Ectodermal cell (in vitro differentiated cells): ENCODE results near the gene KRTAP10-10.
"Not testable (repeated sequence)": the region's sequence is repeated elsewhere in the genome, so short reads cannot be mapped to it uniquely, and the experiment has no call there.

Experiments used
- H3K27ac ChIP-seq: 2 replicates; pipeline ENCODE4 v1.7.0; 2013; ENCODE audit warnings: mild to moderate bottlenecking, low read depth, low read length; ENCODE audit not compliant: insufficient read depth, poor library complexity, severe bottlenecking
- H3K27me3 ChIP-seq: 2 replicates; pipeline ENCODE4 v1.7.0; 2013; ENCODE audit warnings: mild to moderate bottlenecking, low read length; ENCODE audit not compliant: insufficient read depth, control insufficient read depth, poor library complexity, severe bottlenecking
- H3K36me3 ChIP-seq: one replicate; pipeline ENCODE4 v1.7.0; 2013; ENCODE audit warnings: low read length; ENCODE audit not compliant: control insufficient read depth, insufficient read depth
- H3K4me1 ChIP-seq: one replicate; pipeline ENCODE4 v1.7.0; 2013; ENCODE audit warnings: low read length; ENCODE audit not compliant: control insufficient read depth, insufficient read depth
- H3K4me3 ChIP-seq: 2 replicates; pipeline ENCODE4 v1.7.0; 2013; ENCODE audit warnings: low read depth, low read length, control low read depth; ENCODE audit not compliant: insufficient read depth
- H3K9me3 ChIP-seq: 2 replicates; pipeline ENCODE4 v1.7.0; 2013; ENCODE audit warnings: mild to moderate bottlenecking, low read length, moderate library complexity; ENCODE audit not compliant: control insufficient read depth
- WGBS, 2 experiments: methylation state at CpG; one replicate each; pipeline ENCODE4 v1.1.7; 2013; ENCODE audit warnings: missing lambda C conversion rate in 2 of 2; 5-methylcytosine and 5-hydroxymethylcytosine counted together

The KRTAP10-10 gene

GRCh38 chr21:44638506-44639330 is 1.6 kb downstream of the KRTAP10-10 start:
- WGBS, 2 experiments: 91 to 95% methylated on average over 19 to 20 of the region's 21 CpGs
- H3K27me3 ChIP-seq: not testable (repeated sequence)

GRCh38 chr21:44639331-44639655 is 2.1 kb downstream of the KRTAP10-10 start:
- 96% methylated on average over 12 of the region's 12 CpGs for WGBS, 2 experiments
- Histone ChIP-seq H3K27ac (no peak overlapping the region), H3K4me1 (peaks cover 12% of the 10 kb centered on the region), H3K36me3 (no peaks in the 10 kb centered on the region), H3K9me3 (peaks cover 2% of the 10 kb centered on the region), H3K27me3 (no peaks in the 10 kb centered on the region), H3K4me3 (no peak overlapping the region)

More at GRCh38 chr21:44638506-44639330, 1.6 kb downstream of the KRTAP10-10 start:
- H3K4me1 ChIP-seq: peaks cover 12% of the 10 kb centered on the region
- not testable (repeated sequence) for H3K27ac ChIP-seq, H3K36me3 ChIP-seq, H3K4me3 ChIP-seq, H3K9me3 ChIP-seq

- Histone ChIP-seq H3K4me3 (no peak overlapping the region), H3K4me1 (peaks cover 12% of the 10 kb centered on the region), H3K27me3 (no peaks in the 10 kb centered on the region), H3K27ac (no peak overlapping the region), H3K36me3 (no peaks in the 10 kb centered on the region), H3K9me3 (peaks cover 2% of the 10 kb centered on the region)
- WGBS, 2 experiments: 93 to 94% methylated on average over 5 of the region's 5 CpGs
Observed at GRCh38 chr21:44640761-44641160, 3.6 kb downstream of the KRTAP10-10 start.

GRCh38 chr21:44643741-44644310 is 6.7 kb downstream of the KRTAP10-10 start:
- Histone ChIP-seq H3K27me3 (no peaks in the 10 kb centered on the region), H3K4me1 (peaks cover 11% of the 10 kb centered on the region), H3K27ac (no peak overlapping the region), H3K4me3 (no peak overlapping the region), H3K36me3 (no peaks in the 10 kb centered on the region), H3K9me3 (peaks cover 2% of the 10 kb centered on the region)
- WGBS, 2 experiments: 81 to 86% methylated on average over 14 of the region's 14 CpGs

- H3K27me3 ChIP-seq: no peaks in the 10 kb centered on the region
- H3K4me1 ChIP-seq: peaks cover 11% of the 10 kb centered on the region
- H3K4me3 ChIP-seq: no peak overlapping the region
- peaks cover 2% of the 10 kb centered on the region for H3K9me3 ChIP-seq
- 80 to 88% methylated on average over 2 of the region's 2 CpGs for WGBS, 2 experiments
- no peaks in the 10 kb centered on the region for H3K36me3 ChIP-seq
- no peak overlapping the region for H3K27ac ChIP-seq
Observed at GRCh38 chr21:44644878-44645277, 7.7 kb downstream of the KRTAP10-10 start.

- H3K27me3 ChIP-seq, H3K27ac ChIP-seq, H3K9me3 ChIP-seq, H3K4me3 ChIP-seq, H3K36me3 ChIP-seq: not testable (repeated sequence)
- 81% methylated on average over 21 of the region's 21 CpGs for WGBS, 2 experiments
- peaks cover 11% of the 10 kb centered on the region for H3K4me1 ChIP-seq
Observed at GRCh38 chr21:44646366-44647221, 9.4 kb downstream of the KRTAP10-10 start, which contains the start of gene KRTAP10-11. Gene KRTAP10-11, plus strand, starts transcription at chr21:44646414. Its CDS starts 45 bp downstream, at chr21:44646459.

- Histone ChIP-seq H3K4me1 (peaks cover 11% of the 10 kb centered on the region), H3K9me3 (peaks cover 2% of the 10 kb centered on the region), H3K36me3 (no peaks in the 10 kb centered on the region), H3K27me3 (no peaks in the 10 kb centered on the region), H3K27ac (no peak overlapping the region), H3K4me3 (no peak overlapping the region)
- WGBS, 2 experiments: 66 to 70% methylated on average over 8 of the region's 8 CpGs
Observed at GRCh38 chr21:44647222-44647552, 10.0 kb downstream of the KRTAP10-10 start.

GRCh38 chr21:44648557-44649311 is 11.6 kb downstream of the KRTAP10-10 start:
- Histone ChIP-seq H3K27me3 (no peaks in the 10 kb centered on the region), H3K4me3 (no peak overlapping the region), H3K36me3 (no peaks in the 10 kb centered on the region), H3K9me3 (peaks cover 2% of the 10 kb centered on the region), H3K4me1 (peaks cover 11% of the 10 kb centered on the region), H3K27ac (no peak overlapping the region)
- 93 to 94% methylated on average over 33 of the region's 33 CpGs for WGBS, 2 experiments

- Histone ChIP-seq H3K36me3 (no peaks in the 10 kb centered on the region), H3K4me1 (peaks cover 11% of the 10 kb centered on the region), H3K9me3 (no peaks in the 10 kb centered on the region), H3K4me3 (no peak overlapping the region), H3K27ac (no peak overlapping the region), H3K27me3 (no peaks in the 10 kb centered on the region)
- WGBS, 2 experiments: 93 to 96% methylated on average over 18 of the region's 18 CpGs
Observed at GRCh38 chr21:44649521-44650100, 12.5 kb downstream of the KRTAP10-10 start.
